ENCODE results near the gene TEX11. TPM values are rescaled to one million over a fixed set of nuclear protein-coding genes. Genes with fewer than 3 reads are reported as not detected.

TEX11 gene
- total and polyA plus RNA-seq, 7 donors = 0.79 to 2.4 (median 2.3) TPM; not detected in 4

GRCh38 chrX:70635669-70636068 is 272.8 kb downstream of the TEX11 start:
- Histone ChIP-seq H3K4me1 (no peaks in the 10 kb centered on the region), H3K4me3 (no peak overlapping the region), H3K27ac (no peak overlapping the region), H3K9me3 (no peaks in the 10 kb centered on the region), H3K27me3 (no peaks in the 10 kb centered on the region), H3K36me3 (no peaks in the 10 kb centered on the region)
- 88 to 96% methylated on average over 2 of the region's 2 CpGs for WGBS, 2 donors
- TF ChIP-seq POLR2A (IDR thresholded peaks at IDR 0.05) (no peak), CTCF (IDR thresholded peaks at IDR 0.05) (no peak), EP300 (IDR thresholded peaks at IDR 0.05) (no peak), POLR2AphosphoS5 (IDR thresholded peaks at IDR 0.05) (no peak)
- no peak for DNase-seq
- intact Hi-C loops (cut with DNase I) = no loop called here

GRCh38 chrX:70635227-70635626 is 273.3 kb downstream of the TEX11 start:
- no peaks in the 10 kb centered on the region for H3K36me3 ChIP-seq
- TF ChIP-seq CTCF (IDR thresholded peaks at IDR 0.05) (no peak), EP300 (IDR thresholded peaks at IDR 0.05) (no peak), POLR2AphosphoS5 (IDR thresholded peaks at IDR 0.05) (no peak), POLR2A (IDR thresholded peaks at IDR 0.05) (no peak)
- no peak overlapping the region for H3K27ac ChIP-seq
- H3K4me3 ChIP-seq = no peak overlapping the region
- DNase-seq = no peak
- H3K9me3 ChIP-seq = no peaks in the 10 kb centered on the region
- H3K4me1 ChIP-seq = no peaks in the 10 kb centered on the region
- no peaks in the 10 kb centered on the region for H3K27me3 ChIP-seq
- intact Hi-C loops (cut with DNase I) = no loop called here
- 85 to 94% methylated on average over 4 of the region's 4 CpGs for WGBS, 2 donors

GRCh38 chrX:70621743-70622142 is 286.8 kb downstream of the TEX11 start:
- intact Hi-C loops (cut with DNase I) = no loop called here
- Histone ChIP-seq H3K36me3 (no peaks in the 10 kb centered on the region), H3K27ac (no peak overlapping the region), H3K4me1 (no peaks in the 10 kb centered on the region), H3K4me3 (no peak overlapping the region), H3K9me3 (no peaks in the 10 kb centered on the region), H3K27me3 (no peaks in the 10 kb centered on the region)
- no peak for DNase-seq
- no peak for TF ChIP-seq POLR2AphosphoS5 (IDR thresholded peaks at IDR 0.05)
- no peak for TF ChIP-seq CTCF (IDR thresholded peaks at IDR 0.05)
- TF ChIP-seq EP300 (IDR thresholded peaks at IDR 0.05) = no peak
- no peak for TF ChIP-seq POLR2A (IDR thresholded peaks at IDR 0.05)
- WGBS, 2 donors = 68 to 74% methylated on average over 1 of the region's 1 CpG

GRCh38 chrX:70618467-70618866 is 290.0 kb downstream of the TEX11 start:
- Histone ChIP-seq H3K4me1 (no peaks in the 10 kb centered on the region), H3K27ac (no peak overlapping the region), H3K36me3 (no peaks in the 10 kb centered on the region), H3K27me3 (no peaks in the 10 kb centered on the region), H3K9me3 (no peaks in the 10 kb centered on the region), H3K4me3 (no peak overlapping the region)
- no peak for TF ChIP-seq CTCF (IDR thresholded peaks at IDR 0.05)
- TF ChIP-seq POLR2A (IDR thresholded peaks at IDR 0.05) = no peak
- no peak for TF ChIP-seq POLR2AphosphoS5 (IDR thresholded peaks at IDR 0.05)
- TF ChIP-seq EP300 (IDR thresholded peaks at IDR 0.05) = no peak
- DNase-seq = no peak
- intact Hi-C loops (cut with DNase I) = no loop called here
- WGBS, 2 donors = 83 to 93% methylated on average over 5 of the region's 5 CpGs

GRCh38 chrX:70613295-70613694 is 295.2 kb downstream of the TEX11 start:
- Histone ChIP-seq H3K27ac (no peak overlapping the region), H3K4me1 (no peaks in the 10 kb centered on the region), H3K36me3 (no peaks in the 10 kb centered on the region), H3K27me3 (no peaks in the 10 kb centered on the region), H3K9me3 (no peaks in the 10 kb centered on the region), H3K4me3 (no peak overlapping the region)
- TF ChIP-seq CTCF (IDR thresholded peaks at IDR 0.05) = no peak
- TF ChIP-seq POLR2AphosphoS5 (IDR thresholded peaks at IDR 0.05) = no peak
- TF ChIP-seq POLR2A (IDR thresholded peaks at IDR 0.05) = no peak
- no peak for TF ChIP-seq EP300 (IDR thresholded peaks at IDR 0.05)
- 58 to 66% methylated on average over 5 of the region's 5 CpGs for WGBS, 2 donors
- intact Hi-C loops (cut with DNase I) = no loop called here
- DNase-seq = no peak
